Fibroblast of skin of right quadriceps (primary cell): Measurements from ENCODE around the gene ZNF668.
"Not testable (repeated sequence)": the region's sequence is repeated elsewhere in the genome, so short reads cannot be mapped to it uniquely, and the experiment has no call there.

ENCODE experiments used
- DNase-seq: peaks from one replicate; pipeline ENCODE4 v3.0.0-alpha.2; 2013

Gene ZNF668

GRCh38 chr16:31100876-31101641 is 27.0 kb upstream of the ZNF668 start:
- not testable (repeated sequence) for DNase-seq

- no peak for DNase-seq
Observed at GRCh38 chr16:31099860-31100638, 26.0 kb upstream of the ZNF668 start.

- peak; percentile 98 for DNase-seq
Observed at GRCh38 chr16:31094424-31095120, 20.5 kb upstream of the ZNF668 start, which contains the start of gene VKORC1. Gene VKORC1 (minus strand): TSS chr16:31094797. CDS start chr16:31094729, 68 bp downstream.

GRCh38 chr16:31094088-31094423 is 20.0 kb upstream of the ZNF668 start:
- no peak for DNase-seq

GRCh38 chr16:31093132-31093703 is 19.2 kb upstream of the ZNF668 start:
- peak; percentile 43 for DNase-seq

GRCh38 chr16:31092330-31092729 is 18.3 kb upstream of the ZNF668 start:
- no peak for DNase-seq

GRCh38 chr16:31090540-31090939 is 16.5 kb upstream of the ZNF668 start:
- no peak for DNase-seq

- no peak for DNase-seq
Observed at GRCh38 chr16:31089199-31089598, 15.2 kb upstream of the ZNF668 start.

GRCh38 chr16:31088459-31089183 is 14.6 kb upstream of the ZNF668 start, which contains the start of gene PRSS53:
Gene PRSS53 (minus strand): TSS chr16:31088943. CDS start chr16:31088809, 134 bp downstream.
- no peak for DNase-seq

GRCh38 chr16:31087971-31088370 is 13.9 kb upstream of the ZNF668 start:
- no peak for DNase-seq

GRCh38 chr16:31087481-31087880 is 13.4 kb upstream of the ZNF668 start:
- no peak for DNase-seq

GRCh38 chr16:31086629-31086906 is 12.5 kb upstream of the ZNF668 start:
- no peak for DNase-seq

GRCh38 chr16:31085873-31086628 is 12.0 kb upstream of the ZNF668 start:
- DNase-seq, result no peak

- no peak for DNase-seq
Observed at GRCh38 chr16:31085411-31085810, 11.4 kb upstream of the ZNF668 start.

- no peak for DNase-seq
Observed at GRCh38 chr16:31084584-31085302, 10.7 kb upstream of the ZNF668 start.

GRCh38 chr16:31083981-31084380 is 9.9 kb upstream of the ZNF668 start:
- no peak for DNase-seq

GRCh38 chr16:31083556-31083955 is 9.5 kb upstream of the ZNF668 start:
- DNase-seq, result no peak

GRCh38 chr16:31083081-31083480 is 9.0 kb upstream of the ZNF668 start:
- DNase-seq, result no peak

- DNase-seq, result no peak
Observed at GRCh38 chr16:31082368-31083045, 8.5 kb upstream of the ZNF668 start.
